ENCODE data around the gene ANKLE2. TPM values are rescaled to one million over a fixed set of nuclear protein-coding genes. Genes with fewer than 3 reads are reported as not detected.

ANKLE2 gene
- total RNA-seq, 1 experiment from 2014 or later, result 85.9 TPM

GRCh38 chr12:132719141-132719953 lies 42.3 kb downstream of the ANKLE2 start:
- H3K36me3 ChIP-seq (ENCODE audit: low read depth, low read length), result peaks cover 57% of the 10 kb centered on the region
- peak; percentile 67 for DNase-seq

DNA sequence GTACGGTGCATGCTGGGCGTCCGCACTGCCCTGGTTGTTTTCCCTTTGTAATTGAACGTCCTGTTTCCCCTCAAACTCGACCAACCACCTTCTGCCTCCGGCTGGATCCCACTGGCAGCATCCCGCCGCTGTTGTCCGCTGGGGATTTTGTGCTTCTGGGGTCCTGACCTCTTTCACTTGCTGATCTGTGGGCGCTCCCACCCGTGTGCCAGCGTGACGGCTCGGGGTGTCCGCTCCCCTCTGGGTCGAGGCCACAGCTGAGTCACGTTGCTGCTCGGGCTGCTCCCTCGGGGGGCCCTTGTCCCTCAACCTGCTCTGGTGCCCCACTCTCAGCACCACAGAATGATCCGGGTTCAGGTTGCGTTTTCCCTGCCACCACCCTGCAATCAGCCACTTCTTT lies 43.0 kb downstream of the ANKLE2 start:
- Histone ChIP-seq H3K27ac (ENCODE audit: low read length) (no peak overlapping the region), H3K4me2 (ENCODE audit: low read length) (no peak overlapping the region), H3K27me3 (ENCODE audit: low read length) (no peaks in the 10 kb centered on the region), H4K20me1 (ENCODE audit: low read length) (peaks cover 32% of the 10 kb centered on the region), H3K79me2 (ENCODE audit: low read length) (peaks cover 17% of the 10 kb centered on the region), H3F3A (ENCODE audit: low read length, unreplicated experiment) (peaks cover 1% of the 10 kb centered on the region), H3K9me3 (ENCODE audit: low read length) (no peaks in the 10 kb centered on the region), H3K4me1 (ENCODE audit: insufficient read depth, low read length) (peaks cover 11% of the 10 kb centered on the region), H3K9ac (ENCODE audit: low read length) (no peak overlapping the region), H3K9me2 (replicated peaks; ENCODE audit: low read length) (no peaks in the 10 kb centered on the region), H3K36me3 (ENCODE audit: low read depth, low read length) (peaks cover 53% of the 10 kb centered on the region), H2AFZ (ENCODE audit: low read length) (no peak overlapping the region), H3K4me3 (ENCODE audit: low read length) (no peak overlapping the region)
- ATAC-seq, result no peak
- no peak for DNase-seq
- TF ChIP-seq EZH2phosphoT487 (IDR thresholded peaks at IDR 0.05; ENCODE audit: borderline replicate concordance, low read length) (no peak), EZH2 (IDR thresholded peaks at IDR 0.05; ENCODE audit: low read length, unreplicated experiment) (no peak), CTCF (conservative IDR thresholded peaks at IDR 0.05; ENCODE audit: low read depth, low read length) (no peak)
- intact Hi-C loops (cut with micrococcal nuclease), result no loop called here
- ChIA-PET CTCF (no interaction called here), POLR2A (ENCODE audit: unreplicated experiment) (no interaction called here)
- no TSS peak for BruUV-seq (replicated peaks)

More at GRCh38 chr12:132719141-132719953, 42.3 kb downstream of the ANKLE2 start:
- no peak overlapping the region for H3K4me3 ChIP-seq (ENCODE audit: low read length)
- H4K20me1 ChIP-seq (ENCODE audit: low read length), result peaks cover 35% of the 10 kb centered on the region
- peaks cover 7% of the 10 kb centered on the region for H3F3A ChIP-seq (ENCODE audit: low read length, unreplicated experiment)
- no peaks in the 10 kb centered on the region for H3K9me2 ChIP-seq (replicated peaks; ENCODE audit: low read length)
- ChIA-PET CTCF (no interaction called here), POLR2A (ENCODE audit: unreplicated experiment) (no interaction called here)
- H3K4me2 ChIP-seq (ENCODE audit: low read length), result no peak overlapping the region
- no peaks in the 10 kb centered on the region for H3K27me3 ChIP-seq (ENCODE audit: low read length)
- H3K4me1 ChIP-seq (ENCODE audit: insufficient read depth, low read length), result peaks cover 11% of the 10 kb centered on the region
- H2AFZ ChIP-seq (ENCODE audit: low read length), result no peak overlapping the region
- ATAC-seq, result peak; percentile 67
- no peaks in the 10 kb centered on the region for H3K9me3 ChIP-seq (ENCODE audit: low read length)
- no TSS peak for BruUV-seq (replicated peaks)
- intact Hi-C loops (cut with micrococcal nuclease), result no loop called here
- TF ChIP-seq EZH2phosphoT487 (IDR thresholded peaks at IDR 0.05; ENCODE audit: borderline replicate concordance, low read length) (no peak), EZH2 (IDR thresholded peaks at IDR 0.05; ENCODE audit: low read length, unreplicated experiment) (no peak), CTCF (conservative IDR thresholded peaks at IDR 0.05; ENCODE audit: low read depth, low read length) (no peak)
- H3K27ac ChIP-seq (ENCODE audit: low read length), result peak overlapping the region; percentile 52
- peaks cover 10% of the 10 kb centered on the region for H3K79me2 ChIP-seq (ENCODE audit: low read length)
- H3K9ac ChIP-seq (ENCODE audit: low read length), result no peak overlapping the region

Measured in PC-3 (cell line).